H54 (cell line): Measurements from ENCODE around the gene KLHL29.

ENCODE experiments used
- DNase-seq: peaks from one replicate; pipeline ENCODE4 v3.0.0; 2011; ENCODE audit warnings: low spot score, mixed read lengths; ENCODE audit not compliant: insufficient read length
- FAIRE-seq: peaks from 3 replicates; lab custom pipeline; 2011; peaks lifted over from hg19 to GRCh38; lab: Jason Lieb, UNC
- POLR2A ChIP-seq: IDR thresholded peaks from 2 replicates; pipeline ENCODE4 v1.6.1; 2011; ENCODE audit warnings: low read depth, mild to moderate bottlenecking, low read length

KLHL29 gene

DNA sequence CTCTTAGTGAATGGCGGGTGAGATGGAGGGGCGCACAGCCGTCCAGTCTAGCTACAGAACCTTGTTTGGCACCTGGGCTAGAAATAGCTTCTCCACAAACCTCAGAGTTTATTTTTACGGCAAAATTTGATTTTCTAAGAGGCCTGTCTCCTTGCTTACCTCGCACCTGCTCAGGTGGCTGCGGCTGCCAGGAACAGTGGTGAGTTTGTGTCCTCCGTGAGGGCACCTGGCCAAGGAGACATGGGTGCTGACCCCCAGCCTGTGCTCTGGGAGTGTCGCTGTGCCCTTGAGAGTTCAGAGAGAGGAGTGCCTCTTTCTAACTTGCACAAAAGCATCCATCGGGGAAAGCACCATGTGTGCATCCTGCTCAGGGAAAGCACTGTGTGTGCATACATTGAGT lies 97.2 kb downstream of the KLHL29 start:
- TF ChIP-seq POLR2A: no peak
- DNase-seq (no peak), FAIRE-seq (no peak)

DNA sequence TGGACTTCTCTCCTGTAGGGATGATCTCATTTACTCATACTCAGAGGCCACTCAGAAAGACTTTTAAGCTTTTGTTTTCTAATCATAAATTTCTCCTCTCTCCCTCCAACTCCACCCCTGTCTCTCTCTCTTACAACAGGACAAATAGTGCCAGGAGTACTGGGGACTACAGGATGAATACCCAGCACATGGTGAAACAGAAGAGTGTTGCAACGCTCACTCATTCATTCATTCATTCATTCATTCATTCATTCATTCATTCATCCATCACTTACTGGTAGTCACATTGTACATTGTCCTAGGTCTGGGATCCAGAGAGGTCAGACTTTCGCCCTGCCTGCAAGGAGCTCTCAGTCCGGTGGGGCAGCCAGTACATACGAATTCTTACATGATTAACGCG lies 97.6 kb downstream of the KLHL29 start:
- FAIRE-seq: no peak

DNA sequence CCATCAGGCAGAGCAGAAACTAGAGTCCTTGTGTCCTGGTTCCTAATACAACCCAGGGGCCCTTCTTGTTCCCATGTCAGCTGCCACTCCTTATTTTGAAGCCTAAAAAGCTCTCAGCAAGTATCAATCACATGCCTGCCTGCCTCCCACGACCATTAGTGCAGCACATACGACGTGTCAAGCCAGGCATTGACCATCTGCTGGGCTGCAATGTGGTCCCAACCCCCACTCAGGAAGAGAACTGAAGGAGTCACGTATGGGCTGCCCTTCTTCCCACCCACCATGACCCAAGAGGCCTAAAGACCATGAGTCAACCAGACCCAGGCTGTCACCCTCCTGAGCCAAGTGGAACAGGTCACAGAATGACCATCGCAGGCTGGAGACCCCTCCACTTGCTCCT lies 98.8 kb downstream of the KLHL29 start:
- DNase-seq (no peak), FAIRE-seq (no peak)

More for the DNA sequence above, 97.6 kb downstream of the KLHL29 start:
- no peak for DNase-seq
- no peak for TF ChIP-seq POLR2A

DNA sequence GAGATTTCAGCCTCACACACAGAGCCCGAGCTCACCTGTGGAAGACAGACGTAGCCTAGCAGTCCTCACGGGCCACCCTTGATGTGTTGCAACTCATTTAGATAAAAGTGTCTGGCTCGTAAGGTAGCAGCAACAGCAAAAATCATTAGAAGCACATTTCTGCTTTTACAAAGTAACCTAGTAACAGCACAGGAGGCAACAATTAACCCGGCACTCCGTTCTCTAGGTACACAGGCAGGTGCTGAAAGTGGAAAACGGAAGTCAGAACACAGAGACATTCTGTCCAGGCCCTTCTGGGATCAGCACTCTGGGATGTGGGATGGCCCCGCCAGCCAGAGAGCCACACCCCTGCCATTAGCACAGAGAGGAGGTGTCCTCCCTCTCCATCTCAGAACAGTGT lies 99.3 kb downstream of the KLHL29 start:
- no peak for DNase-seq
- FAIRE-seq: no peak
- no peak for TF ChIP-seq POLR2A

More for the DNA sequence above, 98.8 kb downstream of the KLHL29 start:
- TF ChIP-seq POLR2A: no peak

DNA sequence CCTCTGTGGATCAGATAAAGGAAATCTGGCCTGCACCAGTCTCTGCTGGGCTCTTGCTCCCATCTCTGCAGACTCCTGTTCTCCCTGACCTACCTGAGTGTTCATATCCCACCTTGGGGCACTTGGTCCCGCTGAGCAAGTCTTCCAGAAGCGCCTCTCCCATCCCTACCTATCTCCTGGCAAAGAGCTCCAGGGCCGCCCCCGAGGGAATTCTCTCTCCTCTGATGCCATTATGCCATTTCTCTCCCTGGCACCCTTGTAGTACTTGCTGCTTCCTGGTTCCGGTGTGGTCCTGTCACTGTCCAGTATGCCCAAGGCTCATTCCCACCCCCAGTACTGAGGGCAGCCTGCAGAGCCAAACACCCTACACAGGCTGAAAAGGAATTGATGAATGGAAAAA lies 99.8 kb downstream of the KLHL29 start:
- no peak for TF ChIP-seq POLR2A
- DNase-seq (no peak), FAIRE-seq (no peak)

GRCh38 chr2:23485261-23485660 lies 100.3 kb downstream of the KLHL29 start:
- DNase-seq (no peak), FAIRE-seq (no peak)
- no peak for TF ChIP-seq POLR2A

GRCh38 chr2:23485841-23486683 lies 101.1 kb downstream of the KLHL29 start:
- no peak for TF ChIP-seq POLR2A
- FAIRE-seq: no peak
- DNase-seq: no peak

DNA sequence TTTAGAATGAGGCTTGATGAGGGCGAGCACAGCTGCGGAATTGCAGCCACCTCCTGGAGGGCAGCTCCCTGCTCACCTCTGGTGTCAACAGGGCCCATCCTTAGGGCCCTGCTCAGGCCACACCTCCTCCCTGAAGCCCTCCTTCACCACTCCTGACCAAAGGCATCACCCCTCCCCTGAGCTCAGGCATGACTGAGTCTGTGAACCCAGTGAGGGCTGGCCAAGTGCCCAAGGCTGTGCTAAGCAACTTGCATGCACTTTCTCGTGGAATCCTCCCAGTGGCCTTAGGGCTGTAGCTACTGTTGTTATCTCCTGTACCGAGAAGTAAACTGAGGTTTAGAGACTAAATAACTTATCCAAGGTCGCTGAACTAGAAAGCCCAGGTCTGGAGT lies 101.7 kb downstream of the KLHL29 start:
- DNase-seq (no peak), FAIRE-seq (no peak)
- no peak for TF ChIP-seq POLR2A

DNA sequence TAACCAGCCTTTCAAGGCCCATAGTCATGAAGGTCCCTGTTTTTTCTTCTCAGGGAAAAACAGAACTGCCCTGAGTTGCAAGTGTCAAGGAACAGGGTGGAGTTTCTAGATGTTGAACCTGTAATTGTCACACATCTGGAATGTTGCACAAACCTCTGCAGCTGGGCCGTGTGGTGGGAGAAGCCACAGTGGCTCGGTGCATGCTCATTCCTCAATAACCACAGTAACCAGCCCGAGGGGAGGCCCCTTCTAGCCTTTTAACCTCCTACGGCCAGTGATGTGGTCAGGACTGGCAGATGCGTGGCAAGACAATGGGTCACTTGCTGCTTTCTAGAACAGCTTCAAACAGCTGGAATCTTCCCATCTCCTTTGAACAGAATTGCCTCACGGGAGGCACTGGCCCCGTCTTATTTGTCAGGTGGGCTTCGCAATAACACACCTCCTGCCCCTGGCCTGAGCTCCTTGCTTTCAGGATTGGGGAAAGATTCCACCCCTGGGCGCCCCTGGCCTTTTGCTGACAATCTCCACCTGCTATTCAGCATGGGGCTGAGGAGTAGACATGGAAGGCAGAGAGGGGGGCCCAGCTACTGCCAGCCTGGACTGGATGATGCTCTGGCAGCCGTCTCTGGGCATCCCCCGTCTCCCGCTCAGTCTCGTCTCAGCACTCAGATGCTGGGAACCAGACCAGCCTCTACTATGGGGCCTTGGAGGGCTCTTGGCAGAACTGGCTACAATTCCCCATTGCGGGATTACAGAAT lies 102.9 kb downstream of the KLHL29 start:
- no peak for TF ChIP-seq POLR2A
- no peak for FAIRE-seq

DNA sequence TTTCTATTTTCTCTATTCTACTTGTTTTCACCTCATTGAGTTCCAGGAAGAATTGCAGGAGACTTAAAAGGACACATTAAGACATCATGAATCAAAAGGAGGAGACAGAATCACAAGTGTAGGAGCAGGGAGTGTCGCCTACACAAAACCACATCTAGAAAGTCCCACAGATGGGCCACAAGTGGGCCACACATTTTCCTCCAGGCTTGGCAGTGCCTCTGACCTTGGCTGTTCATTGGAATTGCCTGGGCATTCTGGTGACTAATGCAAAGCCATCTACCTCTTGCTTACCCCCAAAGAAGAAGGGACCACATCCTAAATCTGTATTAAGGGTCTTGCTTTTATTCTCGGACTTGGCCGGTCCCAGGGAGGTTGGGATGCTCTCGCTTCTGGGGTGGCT lies 103.6 kb downstream of the KLHL29 start:
- FAIRE-seq: no peak
- no peak for TF ChIP-seq POLR2A
- DNase-seq: no peak

More for the DNA sequence above, 102.9 kb downstream of the KLHL29 start:
- peak; percentile 50 for DNase-seq

DNA sequence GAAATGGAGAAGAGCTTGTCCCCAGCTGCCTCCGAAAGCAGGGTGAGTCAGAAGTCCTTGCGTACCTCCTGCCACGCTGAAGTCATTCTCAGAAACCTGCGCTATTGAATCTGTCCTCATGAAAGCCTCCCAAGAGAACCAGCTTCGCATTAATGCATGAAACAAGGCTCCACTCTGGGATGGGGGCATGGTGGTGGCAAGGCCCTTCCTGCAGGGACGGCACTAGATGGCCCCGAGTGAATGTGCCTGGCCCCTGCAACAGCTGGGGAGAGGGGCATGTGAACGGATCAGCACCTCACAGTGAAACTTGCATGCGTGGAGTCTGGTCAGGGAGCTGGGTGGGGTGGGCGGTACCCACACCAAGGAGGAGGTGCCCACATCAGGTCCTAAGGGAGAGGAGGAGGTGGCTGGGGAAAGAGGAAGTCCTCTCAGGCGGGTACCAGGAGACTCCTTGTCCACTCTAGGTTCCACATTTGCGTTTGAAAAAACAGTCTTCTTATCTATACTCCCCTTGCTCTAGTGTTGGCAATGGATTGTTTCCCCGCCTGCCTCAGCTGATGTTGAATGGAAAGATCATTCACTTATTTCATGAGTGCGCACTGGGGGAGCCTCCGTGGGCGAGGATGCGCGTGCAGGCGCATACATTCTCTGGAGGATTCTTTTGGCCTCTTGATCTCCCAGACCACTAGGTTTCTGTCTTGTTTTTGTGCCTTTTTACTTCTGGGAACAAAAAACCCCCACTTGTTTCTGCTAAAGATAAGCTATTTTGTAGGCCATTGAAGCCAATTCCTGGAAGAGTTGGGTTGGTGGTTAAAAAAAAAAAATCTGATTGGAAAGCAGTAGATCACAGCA lies 104.7 kb downstream of the KLHL29 start:
- FAIRE-seq (no peak), DNase-seq (no peak)
- no peak for TF ChIP-seq POLR2A

GRCh38 chr2:23491591-23492336 lies 106.8 kb downstream of the KLHL29 start:
- DNase-seq (no peak), FAIRE-seq (no peak)
- no peak for TF ChIP-seq POLR2A

GRCh38 chr2:23492337-23492675 lies 107.3 kb downstream of the KLHL29 start:
- no peak for TF ChIP-seq POLR2A
- no peak for FAIRE-seq

More at GRCh38 chr2:23492337-23492675, 107.3 kb downstream of the KLHL29 start:
- no peak for DNase-seq
